ENCODE measurements around the gene SLFN5.
"Not testable (repeated sequence)": the region's sequence is repeated elsewhere in the genome, so short reads cannot be mapped to it uniquely, and the experiment has no call there.

Gene SLFN5

GRCh38 chr17:35294756-35295155 lies 51.9 kb downstream of the SLFN5 start:
- no peak for DNase-seq

GRCh38 chr17:35295686-35296085 lies 52.8 kb downstream of the SLFN5 start:
- no peak for DNase-seq

- DNase-seq: no peak
Measured at GRCh38 chr17:35297666-35298065, 54.8 kb downstream of the SLFN5 start.

- DNase-seq: no peak
Measured at GRCh38 chr17:35298639-35299038, 55.8 kb downstream of the SLFN5 start.

- no peak for DNase-seq
Measured at GRCh38 chr17:35299135-35299534, 56.3 kb downstream of the SLFN5 start.

- DNase-seq: not testable (repeated sequence)
Measured at GRCh38 chr17:35309345-35309744, 66.5 kb downstream of the SLFN5 start.

- DNase-seq: no peak
Measured at GRCh38 chr17:35312346-35312745, 69.5 kb downstream of the SLFN5 start.

GRCh38 chr17:35312790-35313711 lies 70.2 kb downstream of the SLFN5 start:
- DNase-seq: peak; percentile 32

- DNase-seq: no peak
Measured at GRCh38 chr17:35313875-35314409, 71.1 kb downstream of the SLFN5 start.

- no peak for DNase-seq
Measured at GRCh38 chr17:35314415-35315216, 71.7 kb downstream of the SLFN5 start.

GRCh38 chr17:35315283-35315682 lies 72.4 kb downstream of the SLFN5 start:
- DNase-seq: no peak

- no peak for DNase-seq
Measured at GRCh38 chr17:35315971-35316370, 73.1 kb downstream of the SLFN5 start.

- no peak for DNase-seq
Measured at GRCh38 chr17:35322749-35323148, 79.9 kb downstream of the SLFN5 start.
